Panc1 (cell line): ENCODE results near the gene NPM1.

ENCODE experiments used
- CTCF ChIP-seq: fragments of 450-650 bp; IDR thresholded peaks from 2 replicates; pipeline ENCODE4 v1.5.1; 2017; ENCODE audit warnings: mild to moderate bottlenecking
- TCF7L2 ChIP-seq: IDR thresholded peaks from 2 replicates; pipeline ENCODE4 v1.6.1; 2011; ENCODE audit warnings: mild to moderate bottlenecking, low read depth, low read length, inconsistent platforms
- TF ChIP-seq, protein P1 (sequence below), 2 experiments: IDR thresholded peaks; 2 replicates each; pipeline ENCODE4 v1.6.1; 2011 to 2012; ENCODE audit warnings: low read depth in 2 of 2, control low read depth in 1 of 2, low read length in 1 of 2, mild to moderate bottlenecking in 1 of 2, moderate library complexity in 1 of 2; ENCODE audit not compliant: insufficient read depth in 1 of 2

GRCh38 chr5:171454549-171454948 is 66.9 kb downstream of the NPM1 start:
- TF ChIP-seq CTCF (no peak), TCF7L2 (no peak)
- TF ChIP-seq, protein P1, sequence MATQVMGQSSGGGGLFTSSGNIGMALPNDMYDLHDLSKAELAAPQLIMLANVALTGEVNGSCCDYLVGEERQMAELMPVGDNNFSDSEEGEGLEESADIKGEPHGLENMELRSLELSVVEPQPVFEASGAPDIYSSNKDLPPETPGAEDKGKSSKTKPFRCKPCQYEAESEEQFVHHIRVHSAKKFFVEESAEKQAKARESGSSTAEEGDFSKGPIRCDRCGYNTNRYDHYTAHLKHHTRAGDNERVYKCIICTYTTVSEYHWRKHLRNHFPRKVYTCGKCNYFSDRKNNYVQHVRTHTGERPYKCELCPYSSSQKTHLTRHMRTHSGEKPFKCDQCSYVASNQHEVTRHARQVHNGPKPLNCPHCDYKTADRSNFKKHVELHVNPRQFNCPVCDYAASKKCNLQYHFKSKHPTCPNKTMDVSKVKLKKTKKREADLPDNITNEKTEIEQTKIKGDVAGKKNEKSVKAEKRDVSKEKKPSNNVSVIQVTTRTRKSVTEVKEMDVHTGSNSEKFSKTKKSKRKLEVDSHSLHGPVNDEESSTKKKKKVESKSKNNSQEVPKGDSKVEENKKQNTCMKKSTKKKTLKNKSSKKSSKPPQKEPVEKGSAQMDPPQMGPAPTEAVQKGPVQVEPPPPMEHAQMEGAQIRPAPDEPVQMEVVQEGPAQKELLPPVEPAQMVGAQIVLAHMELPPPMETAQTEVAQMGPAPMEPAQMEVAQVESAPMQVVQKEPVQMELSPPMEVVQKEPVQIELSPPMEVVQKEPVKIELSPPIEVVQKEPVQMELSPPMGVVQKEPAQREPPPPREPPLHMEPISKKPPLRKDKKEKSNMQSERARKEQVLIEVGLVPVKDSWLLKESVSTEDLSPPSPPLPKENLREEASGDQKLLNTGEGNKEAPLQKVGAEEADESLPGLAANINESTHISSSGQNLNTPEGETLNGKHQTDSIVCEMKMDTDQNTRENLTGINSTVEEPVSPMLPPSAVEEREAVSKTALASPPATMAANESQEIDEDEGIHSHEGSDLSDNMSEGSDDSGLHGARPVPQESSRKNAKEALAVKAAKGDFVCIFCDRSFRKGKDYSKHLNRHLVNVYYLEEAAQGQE (IDR thresholded peaks at IDR 0.05; ENCODE audit: insufficient read depth in 1 of 2, low read depth in 2 of 2, low read length in 1 of 2) = no peak
